ENCODE data around the gene CCDC117.

The CCDC117 gene

GRCh38 chr22:28832731-28833130 is 60.2 kb downstream of the CCDC117 start:
- no peak overlapping the region for H3K4me3 ChIP-seq (replicated peaks; ENCODE audit: low read depth, low read length)
- no peak for DNase-seq (ENCODE audit: extremely low read depth, low read depth)
- no peak for TF ChIP-seq CTCF (IDR thresholded peaks at IDR 0.05; ENCODE audit: low read depth, low read length, missing control alignments)

GRCh38 chr22:28833276-28833923 is 60.9 kb downstream of the CCDC117 start:
- DNase-seq (ENCODE audit: extremely low read depth, low read depth), result no peak
- no peak overlapping the region for H3K4me3 ChIP-seq (replicated peaks; ENCODE audit: low read depth, low read length)
- no peak for TF ChIP-seq CTCF (IDR thresholded peaks at IDR 0.05; ENCODE audit: low read depth, low read length, missing control alignments)

GRCh38 chr22:28835630-28836189 is 63.2 kb downstream of the CCDC117 start:
- DNase-seq (ENCODE audit: extremely low read depth, low read depth), result no peak
- H3K4me3 ChIP-seq (replicated peaks; ENCODE audit: low read depth, low read length), result no peak overlapping the region
- TF ChIP-seq CTCF (IDR thresholded peaks at IDR 0.05; ENCODE audit: low read depth, low read length, missing control alignments), result no peak

GRCh38 chr22:28837640-28838039 is 65.1 kb downstream of the CCDC117 start:
- no peak for DNase-seq (ENCODE audit: extremely low read depth, low read depth)
- no peak overlapping the region for H3K4me3 ChIP-seq (replicated peaks; ENCODE audit: low read depth, low read length)
- TF ChIP-seq CTCF (IDR thresholded peaks at IDR 0.05; ENCODE audit: low read depth, low read length, missing control alignments), result no peak
